ENCODE results near the gene RLN3. TPM values are rescaled to one million over a fixed set of nuclear protein-coding genes. Genes with fewer than 3 reads are reported as not detected.

Gene RLN3
- total RNA-seq, 1 donor = not detected

- peak; percentile 68 to 79 (median 73) for DNase-seq (ENCODE audit: low read depth in 2 of 3, low spot score in 2 of 3)
Observed at GRCh38 chr19:14073261-14073924, 45.4 kb downstream of the RLN3 start.

DNA sequence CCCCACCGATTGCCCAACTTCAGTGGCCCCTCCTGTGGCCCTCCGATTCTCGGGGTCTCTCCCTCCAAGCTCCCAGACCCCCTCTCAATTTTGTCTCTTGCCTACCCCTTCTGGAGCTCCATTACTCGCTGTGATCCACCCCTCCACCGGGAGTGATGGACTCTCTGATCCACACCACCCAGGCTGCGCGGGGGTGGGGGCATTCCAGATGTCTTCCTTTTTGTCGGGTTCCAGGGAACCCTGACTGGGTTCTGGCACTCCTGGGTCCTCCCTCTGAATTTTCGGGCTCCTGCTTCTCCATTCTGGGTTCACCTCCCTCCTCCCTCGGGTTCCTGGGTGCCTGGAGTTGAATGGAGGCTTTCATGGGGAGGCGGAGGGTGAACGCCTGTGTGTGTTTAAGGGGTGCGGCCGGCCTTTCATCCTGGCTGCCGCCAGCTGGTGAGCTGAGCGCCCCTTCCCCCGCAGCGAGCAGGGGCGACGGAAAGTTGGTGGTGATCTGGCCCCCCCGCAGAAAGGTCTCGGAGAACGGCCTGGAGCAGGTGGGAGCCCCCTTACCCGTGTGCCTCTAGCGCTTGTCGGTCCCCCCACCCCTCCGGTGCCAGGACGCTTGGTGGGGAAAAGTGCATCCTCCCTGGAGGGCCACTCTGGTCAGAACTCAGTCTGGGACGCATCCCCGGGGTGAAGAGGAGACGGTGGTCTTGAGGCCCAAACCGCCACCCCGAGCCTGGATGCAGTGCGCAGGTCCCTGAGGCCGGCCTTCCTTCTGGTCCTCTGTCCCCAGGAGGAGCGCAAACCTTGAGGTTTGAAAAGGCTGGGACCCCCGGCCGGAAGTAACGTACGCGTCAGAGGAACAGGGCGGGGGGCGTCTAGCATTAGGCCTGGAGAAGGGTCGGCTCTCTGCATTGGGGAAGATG lies 46.2 kb downstream of the RLN3 start:
- DNase-seq (ENCODE audit: low read depth in 2 of 3, low spot score in 2 of 3) = no peak

- DNase-seq (ENCODE audit: low read depth in 2 of 3, low spot score in 2 of 3) = no peak
Observed at GRCh38 chr19:14078411-14078810, 50.5 kb downstream of the RLN3 start.

Other genes with a start within 250 kb of the RLN3 start
- 15.1 TPM for gene ZSWIM4, start 232.7 kb upstream of the RLN3 start, total RNA-seq
- 2.7 TPM for gene NANOS3, start 151.0 kb upstream of the RLN3 start, total RNA-seq
- gene BRME1, start 122.0 kb upstream of the RLN3 start, total RNA-seq = 2.4 TPM
- 17.5 TPM for gene CC2D1A, start 121.9 kb upstream of the RLN3 start, total RNA-seq
- gene PODNL1, start 89.7 kb upstream of the RLN3 start, total RNA-seq = under 0.01 TPM
- 61.9 TPM for gene DCAF15, start 75.6 kb upstream of the RLN3 start, total RNA-seq
- 20.2 TPM for gene RFX1, start 21.8 kb upstream of the RLN3 start, total RNA-seq
- 41.2 TPM for gene IL27RA, start 3.6 kb downstream of the RLN3 start, total RNA-seq
- gene PALM3, start 33.9 kb downstream of the RLN3 start, total RNA-seq = not detected
- gene MISP3, start 44.6 kb downstream of the RLN3 start, total RNA-seq = 1.1 TPM
- gene C19orf67, start 57.6 kb downstream of the RLN3 start, total RNA-seq = not detected
- gene SAMD1, start 62.6 kb downstream of the RLN3 start, total RNA-seq = 35.5 TPM
- gene PRKACA, start 89.6 kb downstream of the RLN3 start, total RNA-seq = 19.4 TPM
- gene ASF1B, start 108.4 kb downstream of the RLN3 start, total RNA-seq = 15.6 TPM
- gene ADGRL1, start 178.0 kb downstream of the RLN3 start, total RNA-seq = 32.0 TPM